ENCODE results near the gene COQ10A.
A peak's percentile ranks its signal among the peaks of the same experiment; 100 is the strongest.
"Not testable (repeated sequence)": the region's sequence is repeated elsewhere in the genome, so short reads cannot be mapped to it uniquely, and the experiment has no call there.

COQ10A gene

DNA sequence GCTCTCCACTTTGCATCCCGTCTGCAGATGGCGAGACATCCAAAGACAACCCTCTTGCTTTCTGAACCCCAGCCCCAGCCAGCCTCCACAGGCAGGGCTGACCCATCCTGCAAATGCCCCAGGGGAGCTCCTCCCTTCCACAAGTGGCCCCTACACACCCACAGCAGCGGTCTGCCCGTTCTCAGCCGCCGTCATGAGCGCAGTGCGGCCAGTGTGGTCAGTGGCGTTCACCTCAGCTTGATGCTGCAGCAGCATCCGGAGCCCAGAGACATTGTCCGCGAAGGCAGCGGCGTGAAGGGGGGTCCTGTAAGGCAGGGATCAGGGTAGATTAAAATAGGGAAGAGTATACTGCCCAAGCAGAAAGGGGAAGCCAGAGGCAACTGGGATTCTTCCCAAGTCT lies 22.2 kb upstream of the COQ10A start:
- DNase-seq, result no peak

- no peak for DNase-seq
Observed at GRCh38 chr12:56247923-56248322, 18.8 kb upstream of the COQ10A start.

GRCh38 chr12:56248711-56249110 lies 18.0 kb upstream of the COQ10A start:
- no peak for DNase-seq

GRCh38 chr12:56252649-56253048 lies 14.1 kb upstream of the COQ10A start:
- no peak for DNase-seq

GRCh38 chr12:56253091-56253490 lies 13.7 kb upstream of the COQ10A start:
- no peak for DNase-seq

- DNase-seq, result no peak
Observed at GRCh38 chr12:56255671-56256070, 11.1 kb upstream of the COQ10A start.

DNA sequence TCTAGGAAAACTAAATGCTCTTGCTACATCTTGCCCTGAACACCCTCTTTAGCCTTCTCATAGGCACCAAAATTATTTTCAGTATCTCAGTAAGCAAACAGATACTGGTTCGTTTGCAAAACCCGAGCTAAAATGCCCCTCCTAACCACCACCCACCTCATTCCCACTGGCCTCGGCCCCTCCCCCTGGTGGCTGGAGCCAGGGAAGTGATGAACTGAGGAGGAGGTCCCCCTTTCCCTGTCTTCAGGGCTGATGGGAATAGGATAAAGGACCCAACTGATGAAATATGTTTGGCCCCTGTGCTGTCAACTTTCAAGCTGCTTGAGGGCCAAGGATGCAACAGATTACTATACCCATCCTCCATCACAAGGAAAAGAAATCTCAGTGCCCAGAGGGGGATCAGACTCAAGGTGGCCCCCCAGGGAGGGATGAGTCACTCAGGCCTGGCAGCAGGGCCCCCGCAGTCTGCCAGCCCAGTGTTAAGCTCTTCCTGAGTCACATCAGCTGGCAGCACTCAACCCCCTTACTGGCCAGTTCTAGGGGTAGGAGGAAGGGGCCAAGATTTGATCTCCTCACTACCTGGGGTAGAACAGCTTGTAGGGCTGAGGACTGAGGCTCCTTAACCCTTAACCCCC lies 10.3 kb upstream of the COQ10A start:
- DNase-seq, result no peak

GRCh38 chr12:56257071-56257470 lies 9.7 kb upstream of the COQ10A start:
- DNase-seq, result no peak

- DNase-seq, result peak in 1 of 2 experiments; percentile 26
Observed at GRCh38 chr12:56257491-56258067, 9.2 kb upstream of the COQ10A start.

- DNase-seq, result peak in 1 of 2 experiments; percentile 78
Observed at GRCh38 chr12:56258068-56258819, 8.5 kb upstream of the COQ10A start, which contains the start of gene ANKRD52. ANKRD52 (minus strand) TSS chr12:56258384; CDS start chr12:56258269, 115 bp downstream.

GRCh38 chr12:56258820-56259183 lies 7.9 kb upstream of the COQ10A start:
- DNase-seq, result no peak

DNA sequence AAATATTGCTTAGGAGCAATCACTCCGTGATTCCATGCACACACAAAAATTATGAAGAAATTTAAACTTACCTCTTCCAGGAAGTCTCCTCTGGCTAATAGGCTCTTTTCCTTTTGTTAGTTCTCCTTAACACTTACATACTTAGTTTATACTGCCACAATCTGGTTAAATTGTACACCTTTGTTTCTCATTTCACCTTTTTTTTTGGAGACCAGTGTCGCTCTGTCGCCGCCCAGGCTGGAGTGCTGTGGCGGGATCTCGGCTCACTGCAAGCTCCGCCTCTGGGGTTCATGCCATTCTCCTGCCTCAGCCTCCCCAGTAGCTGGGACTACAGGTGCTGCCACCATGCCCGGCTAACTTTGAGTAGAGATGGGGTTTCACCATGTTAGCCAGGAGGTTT lies 6.4 kb upstream of the COQ10A start:
- DNase-seq, result no peak

DNA sequence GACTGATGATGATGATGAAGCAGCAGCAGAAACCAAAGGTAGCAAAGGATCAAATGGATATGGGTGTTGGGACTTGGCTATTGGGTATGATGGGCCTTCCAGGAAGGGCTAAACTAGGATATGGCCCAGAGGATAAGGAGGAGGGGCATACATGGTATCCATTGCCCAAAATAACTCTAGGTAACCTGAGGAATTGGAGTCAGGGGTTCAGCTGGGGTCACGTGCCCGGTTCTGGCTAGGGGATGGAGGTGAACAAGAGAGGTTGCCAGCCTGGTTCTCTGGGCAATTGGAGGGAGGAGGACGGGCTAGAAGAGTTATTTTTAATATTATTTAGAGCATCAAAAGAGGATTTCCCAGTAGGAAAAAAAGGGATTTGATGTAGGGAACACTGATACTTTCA lies 5.8 kb upstream of the COQ10A start:
- no peak for DNase-seq

DNA sequence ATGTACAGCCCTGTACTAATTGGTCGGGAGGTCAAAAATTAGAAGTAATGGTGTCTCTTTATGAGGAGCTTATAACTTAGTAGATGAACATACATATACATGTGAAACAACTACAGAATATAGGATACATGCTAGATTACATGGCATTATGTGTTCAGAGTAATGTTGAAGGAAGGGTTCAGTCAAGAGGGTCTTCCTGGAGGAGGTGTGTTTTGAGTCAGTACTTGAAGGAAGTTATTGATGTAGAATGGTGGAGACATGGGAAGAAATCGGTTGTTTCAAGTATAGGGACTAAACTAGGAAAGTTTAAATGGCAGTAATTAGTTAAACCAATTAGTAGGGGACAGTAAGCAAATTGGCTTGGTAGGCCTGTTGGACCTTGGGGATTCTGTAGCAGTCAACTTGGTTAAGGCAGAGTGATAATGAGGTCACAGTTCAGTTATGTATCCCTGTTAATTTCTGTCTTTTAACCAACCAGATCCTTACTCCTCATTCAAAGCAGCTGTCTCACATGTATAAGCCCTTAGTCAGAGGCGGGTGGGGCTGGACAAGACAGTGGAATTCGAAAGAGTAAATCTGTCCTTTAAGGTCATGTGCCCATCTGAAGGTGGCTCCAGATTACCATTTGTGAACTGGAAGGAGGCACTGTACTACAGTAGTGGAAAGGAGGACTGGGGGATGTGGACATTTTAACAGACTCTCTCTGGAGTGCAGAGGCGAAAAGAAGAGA lies 5.1 kb upstream of the COQ10A start:
- peak; percentile 73 to 89 for DNase-seq

DNA sequence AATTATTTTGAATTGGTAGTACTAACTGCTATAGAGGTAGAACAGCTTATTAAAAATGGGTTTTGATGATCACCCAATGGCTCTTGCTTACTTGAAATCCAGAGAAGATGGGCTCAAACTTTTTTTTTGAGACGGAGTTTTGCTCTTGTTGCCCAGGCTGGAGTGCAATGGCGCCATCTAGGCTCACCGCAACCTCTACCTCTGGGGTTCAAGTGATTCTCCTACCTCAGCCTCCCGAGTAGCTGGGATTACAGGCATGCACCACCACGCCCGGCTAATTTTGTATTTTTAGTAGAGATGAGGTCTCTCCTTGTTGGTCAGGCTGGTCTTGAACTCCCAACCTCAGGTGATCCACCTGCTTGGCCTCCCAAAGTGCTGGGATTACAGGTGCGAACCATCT lies 3.8 kb upstream of the COQ10A start:
- DNase-seq, result not testable (repeated sequence)

- not testable (repeated sequence) for DNase-seq
Observed at GRCh38 chr12:56266068-56266692, 562 bp upstream of the COQ10A start.

- no peak for DNase-seq
Observed at GRCh38 chr12:56267443-56268071, 815 bp downstream of the COQ10A start.

- peak in 1 of 2 experiments; percentile 31 for DNase-seq
Observed at GRCh38 chr12:56271031-56271430, 4.3 kb downstream of the COQ10A start.

GRCh38 chr12:56272468-56272867 lies 5.7 kb downstream of the COQ10A start:
- DNase-seq, result not testable (repeated sequence)

DNA sequence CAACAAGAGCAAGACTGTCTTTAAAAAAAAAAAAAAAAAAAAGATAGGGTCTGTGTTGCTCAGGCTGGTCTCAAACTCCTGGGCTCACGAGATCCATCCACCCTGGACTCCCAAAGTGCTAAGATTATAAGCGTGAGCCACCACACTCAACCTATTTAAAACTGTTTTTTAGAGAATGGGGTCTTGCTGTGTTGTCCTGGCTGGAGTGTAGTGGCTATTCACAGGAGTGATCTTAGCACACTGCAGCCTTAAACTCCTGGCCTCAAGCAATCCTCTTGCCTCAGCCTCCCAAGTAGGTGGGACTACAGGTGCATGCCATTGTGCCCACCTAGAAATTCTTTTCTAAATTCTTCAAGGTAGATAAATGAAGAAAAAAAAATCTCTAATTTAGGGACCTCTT lies 7.6 kb downstream of the COQ10A start:
- DNase-seq, result no peak

DNA sequence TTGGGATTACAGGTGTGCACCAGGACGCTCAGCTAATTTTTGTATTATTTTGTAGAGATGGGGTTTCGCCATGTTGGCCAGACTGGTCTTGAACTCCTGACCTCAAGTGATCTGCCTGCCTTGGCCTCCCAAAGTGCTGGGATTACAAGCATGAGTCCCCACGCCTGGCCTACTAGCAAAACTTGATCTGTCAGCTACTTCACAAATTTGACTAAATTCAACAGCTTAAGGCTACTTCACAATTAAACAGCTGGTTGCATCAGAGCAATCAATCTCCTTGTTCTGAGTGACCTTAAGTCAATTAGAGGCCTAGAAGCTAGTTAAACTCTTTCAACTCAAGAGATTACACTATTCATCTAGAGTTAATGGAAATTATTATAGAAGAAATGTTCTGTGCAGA lies 12.2 kb downstream of the COQ10A start:
- DNase-seq, result no peak

DNA sequence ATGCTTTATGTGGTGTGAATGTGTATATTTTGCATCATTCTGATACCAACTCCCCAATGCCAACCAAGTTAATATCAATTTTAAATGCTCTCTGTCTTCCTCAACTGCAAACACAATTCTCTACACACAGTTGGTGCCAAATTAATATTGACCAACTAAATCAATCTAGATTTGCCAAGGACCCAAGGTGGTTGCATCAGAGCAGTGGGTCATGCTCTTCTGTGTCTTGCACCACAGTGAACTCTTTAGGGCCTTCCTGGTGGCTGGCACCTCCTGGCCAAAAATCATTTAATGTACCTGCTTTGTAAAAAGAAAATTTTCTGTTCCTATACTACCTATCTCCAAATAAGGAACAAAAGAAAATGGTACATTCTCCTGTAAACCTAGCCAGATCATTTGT lies 14.1 kb downstream of the COQ10A start:
- DNase-seq, result no peak

DNA sequence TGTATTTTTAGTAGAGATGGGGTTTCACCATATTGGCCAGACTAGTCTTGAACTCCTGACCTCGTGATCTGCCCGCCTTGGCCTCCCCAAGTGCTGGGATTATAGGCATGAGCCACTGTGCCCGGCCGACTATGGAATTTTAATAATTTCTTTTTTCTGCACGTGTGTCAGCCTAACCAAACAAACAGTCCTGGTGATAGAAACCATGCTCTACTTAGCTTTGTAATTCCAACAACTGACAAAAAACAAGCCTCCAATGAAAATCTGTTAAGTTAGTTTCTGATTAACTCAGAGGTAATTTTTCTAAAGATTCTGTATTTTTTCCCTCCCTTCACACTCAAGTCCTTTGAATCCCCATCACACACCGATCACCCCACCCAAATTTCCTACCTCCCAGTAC lies 15.3 kb downstream of the COQ10A start:
- no peak for DNase-seq

Measured in SW 1271 (cell line).